GM12875 (cell line): ENCODE results near the gene TUBA1B.
"Not testable (repeated sequence)": the region's sequence is repeated elsewhere in the genome, so short reads cannot be mapped to it uniquely, and the experiment has no call there.

Source experiments
- H3K4me3 ChIP-seq: one replicate; pipeline ENCODE4 v1.5.1; 2011; ENCODE audit warnings: low read depth, low read length, control low read depth
- TF ChIP-seq, protein P1 (sequence below): IDR thresholded peaks from 2 replicates; pipeline ENCODE4 v1.5.1; 2011; ENCODE audit warnings: low read depth, mild to moderate bottlenecking, control low read depth, inconsistent platforms, low read length, moderate library complexity, borderline replicate concordance; ENCODE audit not compliant: insufficient read depth

TUBA1B gene

DNA sequence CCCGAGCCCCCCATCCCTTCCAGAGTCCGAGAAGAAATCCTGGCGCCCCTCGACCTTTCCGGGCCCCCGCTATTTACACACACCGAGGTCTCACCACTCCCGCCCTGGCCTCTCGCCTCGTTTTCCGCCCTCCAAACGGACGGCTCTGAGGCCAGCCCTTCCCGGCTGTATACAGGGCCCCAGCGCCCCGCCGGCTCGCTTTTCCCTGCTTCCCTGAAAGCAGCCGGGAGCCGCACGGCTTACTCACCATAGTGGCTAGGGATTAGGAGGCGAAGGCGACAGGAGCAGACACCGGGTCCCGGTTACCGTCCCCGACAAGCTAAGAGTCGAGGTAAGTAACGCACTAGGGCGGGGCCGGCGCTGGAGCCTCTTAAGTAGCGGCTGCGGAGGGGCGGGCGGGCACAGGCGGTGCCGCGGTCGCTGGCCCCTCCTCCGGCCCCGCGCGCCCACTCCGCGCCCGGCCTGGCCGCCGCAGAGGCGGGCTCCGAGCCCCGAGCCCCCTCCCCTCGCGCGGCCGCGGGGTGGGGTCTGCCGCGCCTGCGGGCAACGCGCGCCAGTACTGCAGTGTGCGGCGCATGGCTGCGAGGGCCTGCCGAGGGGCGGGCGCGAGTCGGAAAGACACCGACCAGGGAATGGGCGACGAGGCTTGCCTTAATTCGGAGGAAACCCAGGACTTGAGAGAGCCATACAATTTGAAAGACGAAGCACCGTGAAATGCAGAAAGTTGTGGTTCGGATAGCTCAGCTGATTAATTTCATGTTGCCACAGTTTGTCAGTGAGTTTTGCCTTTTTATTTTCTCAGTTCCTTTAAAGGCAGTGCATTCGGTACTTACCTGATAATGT lies at the start of gene TUBA1B:
Gene TUBA1B, minus strand, starts transcription at position 345 of the 843 bp plus-strand sequence. Its CDS starts 95 bp downstream, at position 250.
- TF ChIP-seq, protein P1, sequence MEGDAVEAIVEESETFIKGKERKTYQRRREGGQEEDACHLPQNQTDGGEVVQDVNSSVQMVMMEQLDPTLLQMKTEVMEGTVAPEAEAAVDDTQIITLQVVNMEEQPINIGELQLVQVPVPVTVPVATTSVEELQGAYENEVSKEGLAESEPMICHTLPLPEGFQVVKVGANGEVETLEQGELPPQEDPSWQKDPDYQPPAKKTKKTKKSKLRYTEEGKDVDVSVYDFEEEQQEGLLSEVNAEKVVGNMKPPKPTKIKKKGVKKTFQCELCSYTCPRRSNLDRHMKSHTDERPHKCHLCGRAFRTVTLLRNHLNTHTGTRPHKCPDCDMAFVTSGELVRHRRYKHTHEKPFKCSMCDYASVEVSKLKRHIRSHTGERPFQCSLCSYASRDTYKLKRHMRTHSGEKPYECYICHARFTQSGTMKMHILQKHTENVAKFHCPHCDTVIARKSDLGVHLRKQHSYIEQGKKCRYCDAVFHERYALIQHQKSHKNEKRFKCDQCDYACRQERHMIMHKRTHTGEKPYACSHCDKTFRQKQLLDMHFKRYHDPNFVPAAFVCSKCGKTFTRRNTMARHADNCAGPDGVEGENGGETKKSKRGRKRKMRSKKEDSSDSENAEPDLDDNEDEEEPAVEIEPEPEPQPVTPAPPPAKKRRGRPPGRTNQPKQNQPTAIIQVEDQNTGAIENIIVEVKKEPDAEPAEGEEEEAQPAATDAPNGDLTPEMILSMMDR = no peak
- peak within 1 kb of the TSS; percentile 98 for H3K4me3 ChIP-seq

DNA sequence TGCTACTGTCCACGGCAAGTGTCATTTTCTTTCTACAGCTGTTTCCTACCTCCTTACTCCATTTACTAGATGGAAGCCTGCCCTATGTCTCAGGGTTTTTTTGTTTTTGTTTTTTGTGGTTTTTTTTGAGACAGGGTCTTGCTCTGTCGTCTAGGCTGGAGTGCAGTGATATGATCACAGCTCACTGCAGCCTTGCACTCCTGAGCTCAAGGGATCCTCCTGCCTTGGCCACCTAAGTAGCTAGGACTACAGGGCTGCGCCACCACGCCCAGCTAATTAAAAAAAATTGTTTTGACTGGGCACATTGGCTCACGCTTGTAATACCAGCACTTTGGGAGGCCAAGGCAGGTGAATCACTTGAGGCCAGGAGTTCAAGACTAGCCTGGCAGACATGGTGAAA lies 43.0 kb upstream of the TUBA1B start:
- TF ChIP-seq, protein P1 = no peak

DNA sequence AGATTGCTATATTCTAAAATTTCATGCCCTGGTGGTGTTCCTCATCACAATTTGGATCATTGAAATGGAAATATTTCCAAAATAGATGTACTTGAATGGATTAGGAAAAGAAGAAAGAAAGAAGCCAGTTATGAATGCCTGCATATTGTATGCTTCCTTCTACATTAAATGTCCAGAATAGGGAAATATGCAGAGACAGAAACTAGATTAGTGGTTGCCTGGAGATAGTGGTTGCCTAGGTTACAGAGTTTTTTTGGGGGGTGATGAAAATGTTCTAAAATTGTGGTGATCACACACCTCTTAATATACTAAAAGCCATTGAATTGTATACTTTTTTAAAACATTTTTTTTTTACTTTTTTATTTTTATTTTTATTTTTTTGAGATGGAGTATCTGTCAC lies 39.7 kb upstream of the TUBA1B start:
- no peak overlapping the region for H3K4me3 ChIP-seq

More for the DNA sequence above, 43.0 kb upstream of the TUBA1B start:
- no peak overlapping the region for H3K4me3 ChIP-seq

DNA sequence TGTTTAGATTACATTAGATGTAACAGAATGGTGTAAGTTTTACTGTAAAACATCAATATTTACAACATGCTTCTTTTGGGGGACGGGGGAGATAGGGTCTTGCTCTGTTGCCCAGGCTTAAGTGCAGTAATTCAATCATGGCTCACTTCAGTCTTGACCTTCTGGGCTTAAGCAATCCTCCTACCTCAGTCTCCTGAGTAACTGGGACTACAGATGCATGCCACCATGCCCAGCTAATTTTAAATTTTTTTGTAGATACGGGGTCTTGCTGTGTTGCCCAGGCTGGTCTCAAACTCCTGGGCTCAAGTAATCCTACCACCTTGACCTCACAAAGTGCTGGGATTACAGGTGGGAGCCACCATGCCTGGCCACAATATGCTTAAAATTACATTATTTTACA lies 33.9 kb upstream of the TUBA1B start:
- H3K4me3 ChIP-seq = no peak overlapping the region
- TF ChIP-seq, protein P1 = no peak

More for the DNA sequence above, 39.7 kb upstream of the TUBA1B start:
- TF ChIP-seq, protein P1 = no peak

DNA sequence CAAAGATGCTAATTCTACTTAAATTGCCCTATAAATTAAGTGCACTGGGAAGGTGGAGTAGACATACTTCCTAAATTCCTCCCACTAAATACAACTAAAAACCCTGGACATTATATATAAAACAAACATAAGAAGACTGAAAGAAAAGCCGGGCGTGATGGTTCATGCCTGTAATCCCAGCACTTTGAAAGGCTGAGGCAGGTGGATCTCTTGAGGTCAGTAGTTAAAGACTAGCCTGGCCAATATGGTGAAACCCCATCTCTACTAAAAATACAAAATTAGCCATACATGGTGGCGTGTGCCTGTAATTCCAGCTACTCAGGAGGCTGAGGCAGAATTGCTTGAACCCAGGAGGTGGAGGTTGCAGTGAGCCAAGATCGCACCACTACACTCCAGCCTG lies 30.7 kb upstream of the TUBA1B start:
- H3K4me3 ChIP-seq = not testable (repeated sequence)

DNA sequence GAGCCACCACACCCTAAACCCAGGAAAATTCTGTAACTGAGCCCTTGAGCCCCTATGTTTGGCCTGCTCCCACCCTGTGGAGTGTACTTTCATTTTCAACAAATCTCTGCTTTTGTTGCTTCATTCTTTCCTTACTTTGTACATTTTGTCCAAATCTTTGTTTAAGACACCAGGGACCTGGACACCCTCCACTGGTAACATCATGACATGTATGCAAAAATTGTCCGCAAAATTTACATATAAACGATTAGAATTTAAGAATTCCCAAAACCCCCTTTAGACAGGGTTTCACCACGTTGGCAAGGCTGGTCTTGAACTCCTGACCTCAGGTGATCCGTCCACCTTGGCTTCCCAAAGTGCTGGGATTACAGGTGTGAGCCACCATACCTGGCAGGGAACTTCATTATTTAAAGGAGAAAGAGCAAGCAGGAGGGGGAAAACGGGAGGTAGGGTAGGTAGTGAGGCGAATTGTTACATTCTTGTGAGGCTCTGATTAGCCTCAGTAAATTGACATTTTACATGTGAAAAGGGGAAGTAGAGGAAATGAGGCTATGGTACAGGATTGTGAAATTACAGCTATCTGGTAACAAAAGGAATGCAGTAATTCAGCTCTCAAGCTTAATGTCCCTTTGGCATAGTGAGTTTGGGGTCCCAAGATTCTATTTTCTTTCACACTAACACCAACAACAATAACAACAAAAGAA lies 30.0 kb upstream of the TUBA1B start:
- TF ChIP-seq, protein P1 = no peak
- no peak overlapping the region for H3K4me3 ChIP-seq

DNA sequence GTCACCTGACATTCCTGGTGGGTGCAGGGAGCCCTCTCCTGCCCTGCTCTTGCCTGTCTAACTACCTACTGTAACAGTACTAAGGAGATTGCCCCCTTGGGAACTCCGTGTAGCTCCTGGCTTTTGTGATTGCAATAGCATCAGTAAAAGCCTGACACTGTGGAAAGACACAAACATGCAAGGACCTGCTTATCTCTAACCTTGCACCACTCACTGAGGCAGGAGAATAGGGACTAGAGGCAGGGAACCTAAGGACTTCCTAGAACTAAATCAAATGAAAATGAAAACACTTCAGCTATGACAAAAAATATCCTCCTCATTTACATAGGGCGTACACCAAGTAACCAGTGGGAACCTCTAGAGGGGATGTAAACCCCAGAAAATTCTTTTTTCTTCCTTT lies 29.2 kb upstream of the TUBA1B start:
- TF ChIP-seq, protein P1 = no peak
- no peak overlapping the region for H3K4me3 ChIP-seq
